AG04449 (cell line): ENCODE data around the gene IL22.

Experiments used
- CTCF ChIA-PET: fragments of 350-600 bp; formaldehyde crosslinking; extraction: SDS; loops from one replicate; lab custom pipeline; 2021; ENCODE audit warnings: antibody characterized with exemption; lab: Yijun Ruan, JAX
- POLR2A ChIA-PET: fragments of 400-600, 350-600 bp; formaldehyde crosslinking; extraction: SDS; loops from one replicate; lab custom pipeline; 2020; ENCODE audit warnings: antibody characterized with exemption, inconsistent platforms; lab: Yijun Ruan, JAX
- DNase-seq: peaks from one replicate; pipeline ENCODE4 v3.0.0-alpha.2; 2010; ENCODE audit warnings: low read depth, low spot score
- H3K4me3 ChIP-seq: 2 replicates; pipeline ENCODE4 v1.5.1; 2011; ENCODE audit warnings: low read depth, mild to moderate bottlenecking, control low read depth, low read length
- CTCF ChIP-seq: IDR thresholded peaks from one replicate; pipeline ENCODE4 v1.5.1; 2011; ENCODE audit warnings: mild to moderate bottlenecking, moderate library complexity, low read length, control low read depth, inconsistent platforms; ENCODE audit not compliant: insufficient read depth; ENCODE audit errors: missing control alignments

The IL22 gene

GRCh38 chr12:68246350-68246749 is 7.1 kb downstream of the IL22 start:
- DNase-seq, result no peak
- TF ChIP-seq CTCF, result no peak
- POLR2A ChIA-PET, result no interaction called here
- H3K4me3 ChIP-seq, result no peak overlapping the region
- CTCF ChIA-PET, result interaction anchor here (1.8 kb wide), 1 partner anchor 71 kb away, joined by 7 read pairs; no protein-coding TSS in a partner anchor

- no peak for DNase-seq
- CTCF ChIA-PET, result interaction anchor here (1.3 to 1.8 kb wide), 2 partner anchors 9 to 72 kb away, joined by 4 to 7 read pairs; no protein-coding TSS in a partner anchor
- H3K4me3 ChIP-seq, result peak overlapping the region; percentile 26
- TF ChIP-seq CTCF, result no peak
- POLR2A ChIA-PET, result interaction anchor here (0.7 kb wide), 1 partner anchor 14 kb away, joined by 4 read pairs; no protein-coding TSS in a partner anchor
Observed at GRCh38 chr12:68245180-68246021, 8.0 kb downstream of the IL22 start.

- CTCF ChIA-PET, result interaction anchor here (2.9 kb wide), 1 partner anchor 74 kb away, joined by 14 read pairs; no protein-coding TSS in a partner anchor
- no peak for DNase-seq
- no peak for TF ChIP-seq CTCF
- POLR2A ChIA-PET, result no interaction called here
- no peak overlapping the region for H3K4me3 ChIP-seq
Observed at GRCh38 chr12:68242777-68243176, 10.6 kb downstream of the IL22 start.

- TF ChIP-seq CTCF, result no peak
- H3K4me3 ChIP-seq, result no peak overlapping the region
- ChIA-PET CTCF (interaction anchor here (0.8 to 6.9 kb wide), 5 partner anchors 9 to 76 kb away, joined by 3 to 55 read pairs (median 3); partner anchors contain the start of gene IL26), POLR2A (no interaction called here)
- DNase-seq, result no peak
Observed at GRCh38 chr12:68240975-68241374, 12.4 kb downstream of the IL22 start.

- POLR2A ChIA-PET, result no interaction called here
- TF ChIP-seq CTCF, result no peak
- CTCF ChIA-PET, result interaction anchor here (2.9 to 6.9 kb wide), 2 partner anchors 16 to 77 kb away, joined by 14 to 55 read pairs; partner anchors contain the start of gene IL26
Observed at GRCh38 chr12:68240079-68240478, 13.3 kb downstream of the IL22 start.

More at GRCh38 chr12:68240079-68240478, 13.3 kb downstream of the IL22 start:
- DNase-seq, result peak; percentile 68
- no peak overlapping the region for H3K4me3 ChIP-seq
